Nephron (organoid): ENCODE data around the gene RHOA.

Experiments used
- H3K27ac Mint-ChIP-seq, 3 experiments: 2 replicates each; pipeline ENCODE4 v1.8.0; 2020; ENCODE audit warnings: mixed read lengths in 3 of 3, mild to moderate bottlenecking in 2 of 3, moderate library complexity in 1 of 3
- H3K27me3 Mint-ChIP-seq: 2 replicates; pipeline ENCODE4 v1.8.0; 2021; ENCODE audit warnings: low read depth, mild to moderate bottlenecking, moderate library complexity, mixed read lengths
- H3K36me3 Mint-ChIP-seq: 2 replicates; pipeline ENCODE4 v1.8.0; 2020; ENCODE audit warnings: low read depth, mixed read lengths
- H3K4me1 Mint-ChIP-seq: 2 replicates; pipeline ENCODE4 v1.8.0; 2020; ENCODE audit warnings: mixed read lengths
- H3K4me3 Mint-ChIP-seq, 3 experiments: 2 replicates each; pipeline ENCODE4 v1.8.0; 2020; ENCODE audit warnings: mild to moderate bottlenecking in 3 of 3, mixed read lengths in 3 of 3, moderate library complexity in 2 of 3
- H3K9me3 Mint-ChIP-seq: 2 replicates; pipeline ENCODE4 v1.8.0; 2020; ENCODE audit warnings: mixed read lengths
- TF ChIP-seq, protein P1 (sequence below), 3 experiments: fragments of 200-600 bp; sonication (generic); IDR thresholded peaks; one replicate each; pipeline ENCODE4 v1.5.0; 2021; ENCODE audit warnings: antibody characterized with exemption in 3 of 3; ENCODE audit not compliant: unreplicated experiment in 3 of 3

Gene RHOA

DNA sequence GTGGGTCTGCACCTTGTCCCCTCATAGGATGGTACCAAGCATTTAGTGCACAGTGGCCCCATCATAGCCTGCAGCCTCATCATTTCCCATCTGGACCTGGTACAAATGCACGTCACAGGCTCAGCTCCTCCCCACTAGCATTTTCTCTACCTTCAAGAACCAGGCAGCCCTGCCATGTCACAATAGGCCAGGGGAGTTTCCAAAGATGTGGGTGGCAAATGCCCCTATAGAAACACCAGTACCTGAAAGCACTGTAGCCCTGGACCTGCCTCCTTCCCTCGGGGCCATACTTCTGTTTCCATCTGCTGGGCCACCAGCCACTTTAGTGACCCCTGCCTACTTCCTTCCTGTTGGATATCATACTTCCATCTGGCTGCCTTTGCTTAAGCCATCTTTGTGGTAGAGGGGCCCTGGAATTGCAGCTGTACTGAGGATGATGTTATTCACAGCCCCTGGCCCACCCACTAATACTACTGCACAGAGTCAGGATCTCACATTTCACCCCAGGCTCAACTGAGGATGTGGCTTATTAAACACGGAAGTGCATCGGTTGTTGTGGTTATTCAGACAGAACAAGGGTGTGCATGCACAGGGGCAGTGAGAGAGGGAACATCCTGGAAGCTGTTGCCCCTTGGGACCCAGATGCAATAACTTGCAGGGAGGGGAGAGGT is 4.3 kb upstream of the RHOA start:
- TF ChIP-seq, protein P1, sequence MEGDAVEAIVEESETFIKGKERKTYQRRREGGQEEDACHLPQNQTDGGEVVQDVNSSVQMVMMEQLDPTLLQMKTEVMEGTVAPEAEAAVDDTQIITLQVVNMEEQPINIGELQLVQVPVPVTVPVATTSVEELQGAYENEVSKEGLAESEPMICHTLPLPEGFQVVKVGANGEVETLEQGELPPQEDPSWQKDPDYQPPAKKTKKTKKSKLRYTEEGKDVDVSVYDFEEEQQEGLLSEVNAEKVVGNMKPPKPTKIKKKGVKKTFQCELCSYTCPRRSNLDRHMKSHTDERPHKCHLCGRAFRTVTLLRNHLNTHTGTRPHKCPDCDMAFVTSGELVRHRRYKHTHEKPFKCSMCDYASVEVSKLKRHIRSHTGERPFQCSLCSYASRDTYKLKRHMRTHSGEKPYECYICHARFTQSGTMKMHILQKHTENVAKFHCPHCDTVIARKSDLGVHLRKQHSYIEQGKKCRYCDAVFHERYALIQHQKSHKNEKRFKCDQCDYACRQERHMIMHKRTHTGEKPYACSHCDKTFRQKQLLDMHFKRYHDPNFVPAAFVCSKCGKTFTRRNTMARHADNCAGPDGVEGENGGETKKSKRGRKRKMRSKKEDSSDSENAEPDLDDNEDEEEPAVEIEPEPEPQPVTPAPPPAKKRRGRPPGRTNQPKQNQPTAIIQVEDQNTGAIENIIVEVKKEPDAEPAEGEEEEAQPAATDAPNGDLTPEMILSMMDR (IDR thresholded peaks at IDR 0.05; ENCODE audit: unreplicated experiment in 3 of 3): no peak
- no peaks in the 10 kb centered on the region for H3K9me3 Mint-ChIP-seq
- peak overlapping the region; percentile 37 to 75 (median 59) for H3K27ac Mint-ChIP-seq
- H3K36me3 Mint-ChIP-seq: peaks cover 17% of the 10 kb centered on the region
- H3K27me3 Mint-ChIP-seq: no peaks in the 10 kb centered on the region
- peaks cover 24% of the 10 kb centered on the region for H3K4me1 Mint-ChIP-seq
- peak overlapping the region; percentile 42 to 74 (median 60) for H3K4me3 Mint-ChIP-seq

- TF ChIP-seq, protein P1 (IDR thresholded peaks at IDR 0.05; ENCODE audit: unreplicated experiment in 3 of 3): no peak
- H3K4me1 Mint-ChIP-seq: peaks cover 34% of the 10 kb centered on the region
Measured at GRCh38 chr3:49414753-49415152, 3.0 kb upstream of the RHOA start.

GRCh38 chr3:49413338-49413734 is 1.6 kb upstream of the RHOA start:
- Mint-ChIP-seq H3K4me1 (peaks cover 43% of the 10 kb centered on the region), H3K27me3 (no peaks in the 10 kb centered on the region), H3K9me3 (no peaks in the 10 kb centered on the region), H3K4me3 (peak overlapping the region; percentile 83 to 98 (median 89)), H3K36me3 (peaks cover 13% of the 10 kb centered on the region), H3K27ac (peak overlapping the region in 2 of 3 experiments; percentile 49 to 86)
- TF ChIP-seq, protein P1 (IDR thresholded peaks at IDR 0.05; ENCODE audit: unreplicated experiment in 3 of 3): no peak

More at GRCh38 chr3:49414753-49415152, 3.0 kb upstream of the RHOA start:
- Mint-ChIP-seq H3K27me3 (no peaks in the 10 kb centered on the region), H3K9me3 (no peaks in the 10 kb centered on the region), H3K36me3 (peaks cover 13% of the 10 kb centered on the region), H3K4me3 (peak overlapping the region; percentile 34 to 73 (median 71)), H3K27ac (peak overlapping the region in 1 of 3 experiments; percentile 22)

DNA sequence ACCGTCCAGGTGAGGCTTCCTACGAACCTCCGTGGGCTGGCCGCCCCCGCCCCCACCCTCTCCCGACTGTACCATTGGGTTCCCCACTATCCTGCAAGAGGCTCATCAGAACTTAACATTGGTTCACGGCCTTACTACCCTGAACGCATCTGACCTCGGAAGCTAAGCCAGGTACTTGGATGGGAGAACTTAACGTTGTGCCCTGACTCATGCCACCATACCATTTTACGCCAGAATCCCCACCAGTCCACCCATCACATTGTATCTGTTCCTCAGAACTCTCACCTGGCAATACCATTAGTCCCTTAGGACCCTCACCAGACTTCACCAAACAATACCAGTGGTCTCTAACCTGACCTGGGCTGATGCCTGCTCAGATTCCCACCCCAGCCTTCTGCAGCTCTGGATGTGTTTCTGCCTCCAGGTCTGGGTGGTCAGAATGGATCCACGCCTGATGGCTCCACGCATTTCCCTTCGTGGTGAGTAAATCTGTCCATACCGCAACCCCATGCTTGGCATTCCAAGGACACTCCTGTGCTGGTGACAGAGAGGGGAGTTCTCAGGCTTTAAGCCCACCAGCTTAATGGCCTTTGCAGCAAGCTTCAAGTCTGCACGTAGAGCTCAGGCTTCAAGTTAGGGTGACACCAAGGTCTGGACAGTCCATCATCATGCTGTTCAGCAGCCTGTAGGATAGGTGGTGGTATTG is 1.0 kb upstream of the RHOA start:
- H3K27me3 Mint-ChIP-seq: no peaks in the 10 kb centered on the region
- H3K9me3 Mint-ChIP-seq: no peaks in the 10 kb centered on the region
- peaks cover 11% of the 10 kb centered on the region for H3K36me3 Mint-ChIP-seq
- peaks cover 46% of the 10 kb centered on the region for H3K4me1 Mint-ChIP-seq
- peak overlapping the region; percentile 49 to 86 (median 85) for H3K27ac Mint-ChIP-seq
- TF ChIP-seq, protein P1 (IDR thresholded peaks at IDR 0.05; ENCODE audit: unreplicated experiment in 3 of 3): no peak
- peak overlapping the region; percentile 83 to 98 (median 89) for H3K4me3 Mint-ChIP-seq

DNA sequence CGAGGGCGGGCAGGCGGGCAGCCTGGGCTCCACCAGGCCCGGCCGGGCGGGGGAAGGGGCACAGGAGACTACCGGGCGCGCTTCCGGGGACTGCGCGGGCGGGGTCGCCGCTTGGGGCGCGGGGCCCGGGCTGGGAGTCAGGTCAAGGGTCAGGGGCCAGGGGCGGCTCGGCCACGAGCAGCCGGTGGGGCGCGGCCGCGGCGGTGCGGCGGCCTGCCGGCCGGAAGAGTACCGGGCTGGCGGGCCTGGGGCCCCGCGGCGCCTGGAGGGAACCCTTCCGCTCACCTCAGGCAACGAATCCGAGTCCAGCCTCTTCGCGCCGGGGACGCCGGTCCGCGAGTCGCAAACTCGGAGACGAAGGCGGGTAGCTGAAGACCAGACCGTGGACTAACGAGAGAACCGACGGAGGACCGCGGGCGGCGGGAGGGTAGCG is 225 bp downstream of the RHOA start:
- Mint-ChIP-seq H3K4me1 (peaks cover 50% of the 10 kb centered on the region), H3K27me3 (no peaks in the 10 kb centered on the region), H3K4me3 (peak overlapping the region; percentile 92 to 99 (median 97)), H3K36me3 (peaks cover 8% of the 10 kb centered on the region), H3K9me3 (no peaks in the 10 kb centered on the region), H3K27ac (peak overlapping the region; percentile 49 to 98 (median 86))
- TF ChIP-seq, protein P1 (IDR thresholded peaks at IDR 0.05; ENCODE audit: unreplicated experiment in 3 of 3): no peak
